ENCODE data around the gene SPATA9.

DNA sequence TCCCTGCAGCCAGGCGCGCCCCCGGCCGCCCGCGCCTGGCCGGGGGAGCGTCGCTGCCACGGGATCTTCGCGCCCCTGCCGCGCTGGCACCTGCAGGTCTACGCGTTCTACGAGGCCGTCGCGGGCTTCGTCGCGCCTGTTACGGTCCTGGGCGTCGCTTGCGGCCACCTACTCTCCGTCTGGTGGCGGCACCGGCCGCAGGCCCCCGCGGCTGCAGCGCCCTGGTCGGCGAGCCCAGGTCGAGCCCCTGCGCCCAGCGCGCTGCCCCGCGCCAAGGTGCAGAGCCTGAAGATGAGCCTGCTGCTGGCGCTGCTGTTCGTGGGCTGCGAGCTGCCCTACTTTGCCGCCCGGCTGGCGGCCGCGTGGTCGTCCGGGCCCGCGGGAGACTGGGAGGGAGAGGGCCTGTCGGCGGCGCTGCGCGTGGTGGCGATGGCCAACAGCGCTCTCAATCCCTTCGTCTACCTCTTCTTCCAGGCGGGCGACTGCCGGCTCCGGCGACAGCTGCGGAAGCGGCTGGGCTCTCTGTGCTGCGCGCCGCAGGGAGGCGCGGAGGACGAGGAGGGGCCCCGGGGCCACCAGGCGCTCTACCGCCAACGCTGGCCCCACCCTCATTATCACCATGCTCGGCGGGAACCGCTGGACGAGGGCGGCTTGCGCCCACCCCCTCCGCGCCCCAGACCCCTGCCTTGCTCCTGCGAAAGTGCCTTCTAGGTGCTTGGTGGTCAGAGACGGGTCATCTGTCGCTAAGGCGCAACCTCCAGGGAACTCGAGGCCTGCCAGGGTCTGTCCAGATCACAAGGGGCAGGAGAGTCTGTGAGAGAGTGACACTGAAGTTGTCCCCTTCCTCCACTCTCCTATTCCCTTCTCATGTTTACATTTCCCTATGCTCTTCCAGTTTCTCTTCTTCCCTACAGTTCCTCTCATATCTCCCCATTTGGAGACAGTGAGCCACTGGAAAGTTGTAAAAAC, 61.6 kb downstream of the SPATA9 start:
- TF ChIP-seq, protein P1, sequence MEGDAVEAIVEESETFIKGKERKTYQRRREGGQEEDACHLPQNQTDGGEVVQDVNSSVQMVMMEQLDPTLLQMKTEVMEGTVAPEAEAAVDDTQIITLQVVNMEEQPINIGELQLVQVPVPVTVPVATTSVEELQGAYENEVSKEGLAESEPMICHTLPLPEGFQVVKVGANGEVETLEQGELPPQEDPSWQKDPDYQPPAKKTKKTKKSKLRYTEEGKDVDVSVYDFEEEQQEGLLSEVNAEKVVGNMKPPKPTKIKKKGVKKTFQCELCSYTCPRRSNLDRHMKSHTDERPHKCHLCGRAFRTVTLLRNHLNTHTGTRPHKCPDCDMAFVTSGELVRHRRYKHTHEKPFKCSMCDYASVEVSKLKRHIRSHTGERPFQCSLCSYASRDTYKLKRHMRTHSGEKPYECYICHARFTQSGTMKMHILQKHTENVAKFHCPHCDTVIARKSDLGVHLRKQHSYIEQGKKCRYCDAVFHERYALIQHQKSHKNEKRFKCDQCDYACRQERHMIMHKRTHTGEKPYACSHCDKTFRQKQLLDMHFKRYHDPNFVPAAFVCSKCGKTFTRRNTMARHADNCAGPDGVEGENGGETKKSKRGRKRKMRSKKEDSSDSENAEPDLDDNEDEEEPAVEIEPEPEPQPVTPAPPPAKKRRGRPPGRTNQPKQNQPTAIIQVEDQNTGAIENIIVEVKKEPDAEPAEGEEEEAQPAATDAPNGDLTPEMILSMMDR (IDR thresholded peaks at IDR 0.05; ENCODE audit: low read depth, low read length, missing input control), result no peak
- TF ChIP-seq YY1 (IDR thresholded peaks at IDR 0.05), result no peak

Measured in liver (tissue), 2 donors.